GM04503 (cell line): Measurements from ENCODE around the gene HINT3.
"Not testable (repeated sequence)": the region's sequence is repeated elsewhere in the genome, so short reads cannot be mapped to it uniquely, and the experiment has no call there.

Experiments
- DNase-seq: peaks from one replicate; pipeline ENCODE4 v3.0.0-alpha.2; 2012; ENCODE audit warnings: low read depth

The HINT3 gene

DNA sequence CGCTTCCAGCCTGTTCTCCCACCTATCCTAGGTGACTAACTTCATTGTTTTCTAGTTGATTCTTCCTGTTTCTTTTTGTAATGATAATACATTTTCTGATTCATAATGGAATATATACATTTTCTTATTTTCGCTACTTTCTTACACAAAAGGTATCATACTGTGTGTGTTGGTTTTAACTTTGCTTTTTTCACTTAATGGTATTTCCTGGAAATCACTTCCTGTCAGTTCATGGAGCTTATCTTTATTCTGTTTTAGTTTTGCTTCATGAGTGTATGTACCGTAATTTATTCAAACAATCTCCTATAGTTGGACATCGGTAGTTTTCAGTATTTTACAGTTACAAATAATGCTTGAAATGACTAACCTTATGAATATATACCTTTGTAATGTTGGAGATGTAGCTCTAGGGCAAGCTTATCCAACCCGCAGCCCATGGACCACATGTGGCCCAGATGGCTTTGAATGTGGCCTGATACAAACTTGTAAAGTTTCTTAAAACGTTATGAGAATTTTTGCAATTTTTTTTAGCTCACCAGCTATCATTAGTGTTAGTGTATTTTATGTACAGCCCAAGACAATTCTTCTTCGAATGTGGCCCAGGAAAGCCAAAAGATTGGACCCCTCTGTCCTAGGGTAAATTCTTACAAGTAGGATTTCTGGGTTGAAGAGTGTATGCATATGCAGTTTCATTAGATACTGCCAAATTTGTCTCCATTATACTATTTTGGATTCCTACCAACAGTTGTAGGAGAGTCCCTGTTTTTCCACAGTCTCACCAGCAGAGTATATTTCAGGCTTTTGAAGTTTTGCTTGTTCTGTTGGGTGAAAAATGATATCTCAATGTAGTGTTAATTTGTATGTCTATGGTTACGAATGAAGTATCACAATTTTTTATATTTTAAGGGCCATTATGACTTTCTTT is 46.4 kb downstream of the HINT3 start:
- DNase-seq: no peak

DNA sequence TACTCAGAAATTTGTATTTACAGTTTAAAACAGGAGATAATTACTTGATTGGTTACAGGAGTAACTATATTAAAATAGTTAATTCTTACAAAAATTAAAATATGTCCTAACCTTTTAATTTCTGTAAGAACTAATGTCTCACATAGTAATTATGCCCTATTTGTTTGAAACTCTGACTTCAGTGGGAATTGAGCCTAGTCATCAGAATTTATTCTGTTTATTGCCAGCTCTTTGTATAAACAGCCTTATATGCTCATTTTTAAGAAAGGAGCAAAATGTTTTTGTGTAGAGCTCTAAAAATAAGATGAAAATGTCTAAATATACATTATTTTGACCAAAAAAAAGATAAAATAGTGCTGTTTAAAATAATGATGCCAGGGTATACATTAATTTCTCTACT is 51.2 kb downstream of the HINT3 start:
- DNase-seq: no peak

DNA sequence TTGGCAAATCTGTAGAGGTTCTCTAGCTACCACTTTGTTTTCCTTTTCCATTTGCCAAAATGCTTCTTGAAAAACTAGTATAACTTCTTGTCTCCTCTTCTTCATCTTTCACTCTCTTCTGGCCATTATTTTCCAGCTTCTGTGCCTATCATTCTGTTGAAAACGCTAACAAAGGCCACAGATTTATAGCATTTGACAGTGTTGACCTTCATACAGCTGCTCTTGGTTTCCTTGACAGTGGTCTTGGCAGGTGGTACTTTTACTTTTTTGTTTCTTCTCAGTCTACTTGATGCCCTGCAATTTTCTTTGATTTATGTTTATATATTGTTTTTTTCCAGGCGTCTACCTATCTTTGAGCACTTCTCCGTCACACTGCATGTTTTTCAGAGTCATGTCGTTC is 53.5 kb downstream of the HINT3 start:
- no peak for DNase-seq

DNA sequence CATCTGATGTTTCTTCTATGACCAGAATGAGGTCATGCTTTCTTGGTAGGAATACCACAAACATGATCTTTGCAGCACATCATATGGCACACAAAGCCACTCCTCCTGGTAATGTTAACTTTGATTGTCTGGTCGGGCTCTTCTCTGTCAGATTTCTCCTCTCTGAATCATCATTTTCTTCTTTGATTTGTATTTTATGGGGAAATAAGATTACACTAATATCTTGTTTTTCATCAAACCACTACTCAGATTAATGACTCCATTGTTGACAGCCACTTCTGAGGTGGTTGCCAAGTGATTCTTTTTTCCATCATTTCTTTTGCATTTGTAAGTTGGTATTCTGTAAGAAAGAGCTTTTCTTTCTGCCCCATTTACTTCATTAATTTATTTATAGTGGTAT is 59.3 kb downstream of the HINT3 start:
- no peak for DNase-seq

GRCh38 chr6:126016591-126016990 is 60.0 kb downstream of the HINT3 start:
- no peak for DNase-seq

DNA sequence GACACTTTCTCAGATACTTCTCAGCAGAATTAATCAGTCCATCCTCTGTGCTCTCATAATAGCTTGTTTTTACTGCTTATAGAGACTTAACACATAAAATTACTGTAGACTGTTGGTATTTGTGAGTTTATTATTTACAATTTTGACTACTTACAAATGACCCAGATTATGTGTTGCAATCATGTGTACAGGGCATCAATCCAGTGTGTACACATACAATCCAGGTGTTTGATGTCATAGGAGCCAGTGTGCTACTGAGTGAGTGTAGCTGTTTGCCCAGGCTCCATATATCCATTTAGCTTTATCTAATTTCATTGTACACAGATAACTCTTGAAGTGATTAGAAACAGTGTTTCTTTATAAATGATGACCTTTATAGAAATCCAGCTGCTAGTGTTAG is 61.1 kb downstream of the HINT3 start:
- DNase-seq: no peak

- no peak for DNase-seq
Measured at GRCh38 chr6:126020305-126021050, 63.9 kb downstream of the HINT3 start.

- DNase-seq: not testable (repeated sequence)
Measured at GRCh38 chr6:126023474-126023873, 66.9 kb downstream of the HINT3 start.

DNA sequence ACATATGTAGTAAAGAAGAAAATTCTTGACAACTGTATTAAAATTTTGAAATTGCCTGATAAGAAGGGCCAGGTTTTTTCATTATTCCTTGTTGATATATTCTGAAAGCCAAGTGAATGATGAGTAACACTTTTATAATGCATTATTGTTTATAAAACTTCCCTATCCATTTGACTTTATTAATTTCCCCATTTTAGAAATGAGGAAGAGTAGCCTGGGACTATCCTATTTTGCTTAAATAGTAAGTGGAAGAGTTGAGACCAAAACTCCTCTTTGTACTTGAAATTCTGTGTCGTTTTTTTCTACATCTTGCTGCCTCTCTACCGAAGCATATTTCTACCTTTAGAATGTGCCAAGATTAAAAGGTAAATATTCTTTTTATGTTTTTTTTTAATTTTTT is 69.4 kb downstream of the HINT3 start:
- no peak for DNase-seq

DNA sequence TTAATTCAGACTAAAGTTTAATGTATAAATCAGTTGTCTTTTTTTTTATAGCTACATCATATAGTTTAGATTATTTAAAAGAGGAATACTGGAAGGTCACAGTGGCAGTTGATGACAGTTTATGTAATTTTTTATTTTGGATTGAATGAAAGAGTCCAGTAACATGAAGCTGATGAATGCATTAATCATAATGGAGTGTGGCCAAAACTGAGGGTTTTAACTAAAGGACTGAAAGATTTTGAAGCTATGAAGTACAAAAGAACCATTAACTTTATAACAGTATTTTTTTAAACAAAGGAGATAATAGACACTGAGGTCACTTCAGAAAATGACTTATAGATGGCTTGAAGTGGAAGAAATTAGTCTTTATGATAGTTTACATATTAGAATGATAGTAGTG is 71.0 kb downstream of the HINT3 start:
- no peak for DNase-seq
